GM12892 (cell line): Measurements from ENCODE around the gene DCPS.

ENCODE experiments used
- POLR2A ChIP-seq: IDR thresholded peaks from 2 replicates; pipeline ENCODE4 v1.6.1; 2011; ENCODE audit warnings: low read depth, low read length, control low read depth
- POLR2AphosphoS5 ChIP-seq: IDR thresholded peaks from 2 replicates; pipeline ENCODE4 v1.6.1; 2011; ENCODE audit warnings: low read depth, low read length, control low read depth
- TAF1 ChIP-seq: IDR thresholded peaks from 2 replicates; pipeline ENCODE4 v1.6.1; 2011; ENCODE audit warnings: low read depth, mild to moderate bottlenecking, control low read depth, low read length, borderline replicate concordance

- TF ChIP-seq POLR2AphosphoS5 (no peak), TAF1 (no peak), POLR2A (no peak)
These were observed 28.4 kb downstream of the DCPS start for GRCh38 chr11:126332221-126332711.
